Measurements from ENCODE around the gene PAX8.

DNA sequence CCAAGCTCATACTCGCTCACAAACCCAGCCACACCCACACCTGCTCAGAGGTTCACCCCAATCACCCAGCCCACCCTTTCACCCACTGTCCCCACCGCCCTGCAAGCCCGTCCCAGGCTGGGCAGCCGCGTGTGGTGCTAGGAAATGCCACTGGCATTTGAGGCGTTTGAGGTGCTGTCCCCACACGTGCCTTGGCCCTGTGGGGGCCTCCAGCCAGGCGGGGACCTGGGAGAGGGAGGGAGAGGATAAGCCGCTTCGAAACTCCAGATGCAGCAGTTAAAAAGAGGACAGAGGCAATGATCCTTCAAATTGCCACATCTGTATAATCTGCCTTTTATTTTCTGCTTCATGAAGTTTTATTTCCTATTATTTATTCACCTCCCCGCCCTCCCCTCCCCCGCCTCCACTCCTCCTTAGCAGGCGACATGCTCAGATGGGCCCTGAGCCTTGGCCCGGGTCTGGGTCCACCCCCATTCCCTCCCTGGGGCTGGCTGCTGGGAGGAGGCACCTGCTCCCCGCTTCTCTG lies 69.0 kb downstream of the PAX8 start:
- no peak for TF ChIP-seq ZNF274 (IDR thresholded peaks at IDR 0.05; ENCODE audit: low read depth, low read length)
- TF ChIP-seq YY1 (IDR thresholded peaks at IDR 0.05; ENCODE audit: insufficient read depth, insufficient read length): no peak
